Melanocyte of skin (primary cell): Measurements from ENCODE around the gene IL17F. TPM values are rescaled to one million over a fixed set of nuclear protein-coding genes. Genes with fewer than 3 reads are reported as not detected.

Experiments used
- total RNA-seq, 2 donors: library from RNA; depleted of rRNA; stranded (reverse); fragments of >200 nt; gene quantifications; 2 replicates each; pipeline ENCODE4 v1.2.3, GENCODE V29; 2012

The IL17F gene
- not detected for total RNA-seq

GRCh38 chr6:52244400-52244799 is at the start of gene IL17F:
Gene IL17F, minus strand, starts transcription at chr6:52244500. Its CDS starts 71 bp downstream, at chr6:52244429.

GRCh38 chr6:52284460-52285176 is 40.3 kb upstream of the IL17F start, which contains the start of gene MCM3:
Gene MCM3, minus strand, starts transcription at chr6:52284742. Its CDS starts 68 bp downstream, at chr6:52284674.

Other genes with a start within 250 kb of the IL17F start
- under 1 TPM in 1 of 2 donors, not detected in 1; under 0.01 TPM for gene PKHD1, start 156.9 kb downstream of the IL17F start, total RNA-seq
- gene IL17A, start 58.1 kb downstream of the IL17F start, total RNA-seq: not detected
- 100 to 1,000 TPM in 1 of 2 donors, 10 to 100 TPM in 1; 72.3 to 153 TPM for gene MCM3, start 40.2 kb upstream of the IL17F start, total RNA-seq
- gene PAQR8, start 117.7 kb upstream of the IL17F start, total RNA-seq: 10 to 100 TPM; 63.9 to 86.4 TPM
- 10 to 100 TPM; 18.9 to 23.6 TPM for gene EFHC1, start 175.8 kb upstream of the IL17F start, total RNA-seq